GM10266 (cell line): Measurements from ENCODE around the gene ENPEP.

Experiments used
- DNase-seq: peaks from one replicate; pipeline ENCODE4 v3.0.0; 2012; ENCODE audit errors: extremely low spot score
- TF ChIP-seq, protein P1 (sequence below): IDR thresholded peaks from 2 replicates; pipeline ENCODE4 v1.5.1; 2012; ENCODE audit warnings: mild to moderate bottlenecking, low read depth; ENCODE audit not compliant: control insufficient read depth, insufficient read depth; ENCODE audit errors: missing control alignments

The ENPEP gene

GRCh38 chr4:110586131-110586850 lies 110.3 kb downstream of the ENPEP start:
- TF ChIP-seq, protein P1, sequence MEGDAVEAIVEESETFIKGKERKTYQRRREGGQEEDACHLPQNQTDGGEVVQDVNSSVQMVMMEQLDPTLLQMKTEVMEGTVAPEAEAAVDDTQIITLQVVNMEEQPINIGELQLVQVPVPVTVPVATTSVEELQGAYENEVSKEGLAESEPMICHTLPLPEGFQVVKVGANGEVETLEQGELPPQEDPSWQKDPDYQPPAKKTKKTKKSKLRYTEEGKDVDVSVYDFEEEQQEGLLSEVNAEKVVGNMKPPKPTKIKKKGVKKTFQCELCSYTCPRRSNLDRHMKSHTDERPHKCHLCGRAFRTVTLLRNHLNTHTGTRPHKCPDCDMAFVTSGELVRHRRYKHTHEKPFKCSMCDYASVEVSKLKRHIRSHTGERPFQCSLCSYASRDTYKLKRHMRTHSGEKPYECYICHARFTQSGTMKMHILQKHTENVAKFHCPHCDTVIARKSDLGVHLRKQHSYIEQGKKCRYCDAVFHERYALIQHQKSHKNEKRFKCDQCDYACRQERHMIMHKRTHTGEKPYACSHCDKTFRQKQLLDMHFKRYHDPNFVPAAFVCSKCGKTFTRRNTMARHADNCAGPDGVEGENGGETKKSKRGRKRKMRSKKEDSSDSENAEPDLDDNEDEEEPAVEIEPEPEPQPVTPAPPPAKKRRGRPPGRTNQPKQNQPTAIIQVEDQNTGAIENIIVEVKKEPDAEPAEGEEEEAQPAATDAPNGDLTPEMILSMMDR = peak; percentile 32

DNA sequence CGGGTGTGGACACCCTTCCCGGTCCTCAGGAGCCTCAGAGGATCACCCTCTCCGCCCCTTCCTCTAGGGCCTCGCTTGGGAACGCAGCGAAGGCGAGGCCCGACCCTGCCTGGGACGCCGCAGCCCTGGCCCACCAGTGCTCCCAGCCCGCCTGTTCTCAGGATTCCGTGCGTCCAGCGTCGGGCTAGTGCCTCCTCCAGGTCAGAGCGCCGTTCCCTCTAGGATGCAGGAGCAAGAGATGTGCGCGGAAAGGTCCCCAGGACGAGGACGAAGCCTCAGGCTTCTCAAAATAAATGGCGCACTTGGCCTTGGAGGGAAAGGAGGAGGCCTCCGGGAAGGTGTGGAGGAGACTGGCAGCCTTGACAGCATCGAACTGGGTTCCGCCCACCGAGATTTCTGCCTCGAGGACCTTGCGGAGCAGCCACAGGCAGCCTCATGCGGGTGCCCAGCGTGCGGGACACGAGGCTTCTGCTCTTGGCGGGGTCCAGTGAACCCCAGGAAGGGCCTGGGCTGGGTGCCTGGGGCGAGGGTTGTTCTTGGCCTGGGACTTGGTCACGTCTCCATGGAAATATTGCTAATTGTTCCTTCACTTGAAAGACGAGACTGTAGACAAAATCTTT lies 111.8 kb downstream of the ENPEP start:
- TF ChIP-seq, protein P1 = no peak
- no peak for DNase-seq

More at GRCh38 chr4:110586131-110586850, 110.3 kb downstream of the ENPEP start:
- DNase-seq = peak; percentile 41

- DNase-seq = no peak
- TF ChIP-seq, protein P1 = no peak
These were observed 113.3 kb downstream of the ENPEP start for GRCh38 chr4:110589297-110589696.

DNA sequence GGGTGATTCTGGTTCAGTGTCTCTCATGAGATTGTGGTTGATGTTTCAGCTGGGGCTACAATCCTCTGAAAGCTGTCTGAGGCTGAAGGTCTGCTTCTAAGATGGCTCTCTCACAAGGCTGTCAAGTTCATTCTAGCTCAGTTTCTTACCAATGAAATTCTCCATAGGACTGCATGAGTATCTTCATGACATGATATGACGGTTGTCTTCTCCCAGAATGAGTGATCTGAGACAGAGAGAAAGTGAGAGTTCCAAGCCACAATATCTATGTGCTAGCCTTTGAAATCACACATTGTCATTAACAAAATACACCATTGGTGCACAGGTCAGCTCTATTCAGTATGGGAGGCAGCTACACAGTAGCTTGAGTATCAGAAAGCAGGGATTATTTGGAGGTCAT lies 119.6 kb downstream of the ENPEP start:
- no peak for DNase-seq
- TF ChIP-seq, protein P1 = no peak

- TF ChIP-seq, protein P1 = no peak
- DNase-seq = no peak
These were observed 120.5 kb downstream of the ENPEP start for GRCh38 chr4:110596431-110596830.

DNA sequence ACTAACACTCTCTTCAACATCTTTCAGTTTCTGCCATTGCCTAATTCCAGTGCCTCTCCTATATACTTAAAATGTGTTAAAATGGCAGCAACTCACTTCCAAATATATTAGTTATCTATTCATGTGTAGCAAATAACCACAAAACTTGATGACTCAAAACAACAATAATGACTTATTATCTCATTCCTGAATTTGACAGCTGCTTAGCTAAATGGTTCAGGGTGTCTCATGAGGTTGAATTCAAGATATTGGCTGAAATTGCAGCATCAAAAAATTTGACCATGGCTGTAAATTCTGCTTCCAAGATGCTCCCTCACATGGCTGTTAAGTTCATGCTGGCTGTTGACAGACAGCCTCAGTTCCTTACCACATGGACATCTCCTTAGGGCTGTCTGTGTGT lies 121.6 kb downstream of the ENPEP start:
- no peak for DNase-seq
- TF ChIP-seq, protein P1 = no peak

DNA sequence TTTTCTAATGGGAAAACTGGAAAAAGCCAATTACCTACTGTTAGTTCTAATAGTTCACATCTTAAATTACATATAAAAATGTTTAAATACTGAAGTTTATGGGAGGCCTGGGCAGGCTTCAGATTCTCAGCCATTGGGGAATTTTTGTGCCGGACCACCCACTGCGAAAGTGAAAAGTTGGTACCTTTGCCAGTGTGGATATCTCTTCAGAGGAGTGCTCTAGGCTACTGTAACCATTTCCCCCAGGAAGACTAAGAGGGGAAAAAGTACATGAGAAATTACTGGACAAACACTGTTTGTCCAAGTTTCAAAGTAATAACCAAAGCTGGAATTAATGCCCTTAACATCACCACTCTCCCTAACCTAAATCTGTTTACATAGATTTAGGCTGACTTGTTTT lies 126.1 kb downstream of the ENPEP start:
- TF ChIP-seq, protein P1 = no peak
- DNase-seq = no peak
